GM23248 (cell line): ENCODE data around the gene PAPPA. TPM values are rescaled to one million over a fixed set of nuclear protein-coding genes. Genes with fewer than 3 reads are reported as not detected.

Experiments used
- DNase-seq: peaks from one replicate; pipeline ENCODE4 v3.0.0-alpha.2; 2015
- H2AFZ ChIP-seq: fragments of 200-600 bp; sonication (generic); 2 replicates; pipeline ENCODE4 v1.6.1; 2016; ENCODE audit warnings: antibody characterized with exemption
- H3F3A ChIP-seq: fragments of 200-600 bp; sonication (generic); 2 replicates; pipeline ENCODE4 v1.6.1; 2016; ENCODE audit warnings: mild to moderate bottlenecking, antibody characterized with exemption, mixed run types; ENCODE audit not compliant: insufficient read depth
- H3K27ac ChIP-seq: fragments of 200-600 bp; sonication (generic); 2 replicates; pipeline ENCODE4 v1.5.1; 2016; ENCODE audit warnings: mild to moderate bottlenecking
- H3K27me3 ChIP-seq: fragments of 200-600 bp; sonication (generic); replicated peaks from 2 replicates; pipeline ENCODE4 v1.6.1; 2016; ENCODE audit warnings: mild to moderate bottlenecking; ENCODE audit not compliant: insufficient read depth
- H3K36me3 ChIP-seq: fragments of 200-600 bp; sonication (generic); 2 replicates; pipeline ENCODE4 v1.6.1; 2016; ENCODE audit warnings: low read depth, mild to moderate bottlenecking
- H3K4me1 ChIP-seq: fragments of 200-600 bp; sonication (generic); 2 replicates; pipeline ENCODE4 v1.6.1; 2016; ENCODE audit warnings: mild to moderate bottlenecking; ENCODE audit not compliant: insufficient read depth
- H3K4me2 ChIP-seq: fragments of 200-600 bp; sonication (generic); one replicate; pipeline ENCODE4 v1.6.1; 2016; ENCODE audit warnings: mild to moderate bottlenecking; ENCODE audit not compliant: unreplicated experiment
- H3K4me3 ChIP-seq: fragments of 200-600 bp; sonication (generic); 2 replicates; pipeline ENCODE4 v1.5.1; 2016; ENCODE audit warnings: mild to moderate bottlenecking
- H3K79me2 ChIP-seq: fragments of 200-600 bp; sonication (generic); 2 replicates; pipeline ENCODE4 v1.6.1; 2016; ENCODE audit warnings: mild to moderate bottlenecking; ENCODE audit not compliant: insufficient read depth
- H3K9ac ChIP-seq: fragments of 200-600 bp; sonication (generic); 2 replicates; pipeline ENCODE4 v1.6.1; 2016; ENCODE audit warnings: mild to moderate bottlenecking
- H3K9me2 ChIP-seq: fragments of 200-600 bp; sonication (generic); 2 replicates; pipeline ENCODE4 v1.6.1; 2016; ENCODE audit warnings: mixed run types, mild to moderate bottlenecking, moderate library complexity; ENCODE audit not compliant: insufficient read depth
- H3K9me3 ChIP-seq: fragments of 200-600 bp; sonication (generic); one replicate; pipeline ENCODE4 v1.6.1; 2017; ENCODE audit warnings: low read depth
- H4K20me1 ChIP-seq: fragments of 200-600 bp; sonication (generic); 2 replicates; pipeline ENCODE4 v1.6.0; 2016; ENCODE audit not compliant: insufficient read depth
- EZH2 ChIP-seq: fragments of 200-600 bp; sonication (generic); IDR thresholded peaks from 2 replicates; pipeline ENCODE4 v1.6.1; 2018; ENCODE audit warnings: antibody characterized with exemption, mild to moderate bottlenecking; ENCODE audit not compliant: insufficient read depth, poor library complexity, severe bottlenecking
- EZH2phosphoT487 ChIP-seq: fragments of 200-600 bp; sonication (generic); IDR thresholded peaks from 2 replicates; pipeline ENCODE4 v1.6.1; 2018; ENCODE audit warnings: antibody characterized with exemption, moderate library complexity, mild to moderate bottlenecking, low read depth; ENCODE audit not compliant: insufficient read depth
- WGBS, 2 experiments: methylation state at CpG; one replicate each; pipeline ENCODE4 v1.1.6; 2015 to 2017; ENCODE audit warnings: low lambda C conversion rate in 2 of 2, low coverage in 1 of 2; ENCODE audit errors: missing lambda C conversion rate in 2 of 2; 5-methylcytosine and 5-hydroxymethylcytosine counted together
- in situ Hi-C: fragments of 300-500 bp; cut with MboI; formaldehyde crosslinking; loops from 2 replicates; pipeline ENCODE4 v1.15.0; 2020
- polyA plus RNA-seq: library from polyadenylated mRNA; unstranded; fragments of >200 nt; fragmentation: Nextera tagmentation; extraction: Ambion mirVana; gene quantifications from 2 replicates; pipeline ENCODE4 v1.2.1, GENCODE V29; 2016
- total RNA-seq: library from RNA; depleted of rRNA; stranded (reverse); fragments of >200 nt; shearing (Covaris generic); gene quantifications from 2 replicates; pipeline ENCODE4 v1.2.3, GENCODE V29; 2014

PAPPA gene
- total and polyA plus RNA-seq, 2 experiments from 2014 or later: 8.7 to 30.3 TPM

DNA sequence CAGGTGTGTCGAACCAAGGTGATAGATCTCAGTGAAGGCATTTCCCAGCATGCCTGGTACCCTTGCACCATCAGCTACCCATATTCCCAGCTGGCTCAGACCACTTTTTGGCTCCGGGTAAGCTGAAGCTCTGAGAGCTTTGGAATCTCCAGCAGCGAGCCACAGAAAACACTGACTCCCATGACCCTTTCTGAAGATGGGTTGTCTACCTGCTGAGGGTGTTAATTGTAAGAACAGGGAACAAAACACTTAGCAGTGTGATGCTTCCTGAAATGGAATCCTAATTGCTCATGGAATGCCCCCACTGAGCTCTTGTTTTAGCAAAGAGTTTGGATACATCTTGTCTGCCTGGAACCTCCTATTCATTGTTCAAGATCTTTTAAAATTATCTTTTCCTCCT is 177.7 kb downstream of the PAPPA start:
- no peaks in the 10 kb centered on the region for H3K9me3 ChIP-seq
- no peaks in the 10 kb centered on the region for H3K79me2 ChIP-seq
- no peaks in the 10 kb centered on the region for H3K9me2 ChIP-seq
- no peaks in the 10 kb centered on the region for H3K27me3 ChIP-seq
- peaks cover 15% of the 10 kb centered on the region; the same call in 1 of the 2 replicates for H3F3A ChIP-seq
- no peak for TF ChIP-seq EZH2phosphoT487
- in situ Hi-C loops: no loop called here
- no peak overlapping the region for H3K4me2 ChIP-seq
- H3K36me3 ChIP-seq: peaks cover 46% of the 10 kb centered on the region
- peaks cover 13% of the 10 kb centered on the region for H3K4me1 ChIP-seq
- 80 to 87% methylated on average over 3 of the region's 3 CpGs for WGBS, 2 experiments
- no peak overlapping the region for H2AFZ ChIP-seq
- no peak overlapping the region for H3K27ac ChIP-seq
- no peak overlapping the region for H3K4me3 ChIP-seq
- H4K20me1 ChIP-seq: no peaks in the 10 kb centered on the region
- no peak for DNase-seq
- no peak overlapping the region for H3K9ac ChIP-seq

DNA sequence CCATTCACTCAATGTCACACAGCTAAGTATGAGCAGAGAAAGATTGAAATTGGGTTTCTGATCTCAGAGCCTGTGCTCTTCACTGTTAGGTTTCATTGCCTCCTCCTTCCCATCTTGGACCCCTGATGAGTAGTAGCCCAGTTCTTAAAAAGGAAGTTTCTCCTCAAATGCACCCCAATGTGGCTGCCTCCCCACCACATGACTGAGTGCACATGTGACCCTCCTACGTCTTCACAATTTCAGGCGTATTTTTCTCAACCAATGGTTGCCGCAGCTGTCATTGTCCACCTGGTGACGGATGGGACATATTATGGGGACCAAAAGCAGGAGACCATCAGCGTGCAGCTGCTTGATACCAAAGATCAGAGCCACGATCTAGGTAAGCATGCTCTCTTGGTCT is 178.5 kb downstream of the PAPPA start:
- H3K9me2 ChIP-seq: no peaks in the 10 kb centered on the region
- peaks cover 21% of the 10 kb centered on the region; the same call in 1 of the 2 replicates for H3F3A ChIP-seq
- no peak for TF ChIP-seq EZH2
- H3K79me2 ChIP-seq: no peaks in the 10 kb centered on the region
- in situ Hi-C loops: no loop called here
- H3K4me1 ChIP-seq: peaks cover 18% of the 10 kb centered on the region
- no peak overlapping the region for H3K9ac ChIP-seq
- no peak overlapping the region for H2AFZ ChIP-seq
- no peak overlapping the region for H3K4me3 ChIP-seq
- no peak for DNase-seq
- no peaks in the 10 kb centered on the region for H4K20me1 ChIP-seq
- WGBS, 2 experiments: 93 to 94% methylated on average over 6 of the region's 6 CpGs
- H3K27ac ChIP-seq: no peak overlapping the region
- no peaks in the 10 kb centered on the region for H3K27me3 ChIP-seq
- peaks cover 47% of the 10 kb centered on the region for H3K36me3 ChIP-seq
- H3K9me3 ChIP-seq: no peaks in the 10 kb centered on the region
- no peak overlapping the region for H3K4me2 ChIP-seq

DNA sequence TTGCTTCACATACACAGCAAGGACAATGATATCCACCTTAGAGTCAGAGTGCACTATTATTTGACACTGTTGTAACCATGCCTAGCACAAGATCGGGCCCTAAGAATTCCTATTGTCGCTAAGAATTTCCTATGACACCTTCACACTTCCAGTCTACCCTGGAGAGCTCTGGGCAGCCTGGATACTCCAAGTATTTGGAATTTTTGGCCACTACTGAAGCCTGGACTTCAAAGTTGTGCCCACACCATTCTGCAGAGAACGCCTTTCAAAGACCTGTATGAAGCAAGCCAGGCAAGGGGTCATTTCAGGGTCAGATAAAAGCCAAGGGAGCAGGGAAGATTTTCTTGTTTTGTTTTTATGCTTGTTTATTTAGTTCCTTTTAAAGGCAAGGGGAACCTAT is 179.7 kb downstream of the PAPPA start:
- Histone ChIP-seq H3K36me3 (peaks cover 54% of the 10 kb centered on the region), H2AFZ (no peak overlapping the region), H3K27me3 (no peaks in the 10 kb centered on the region), H3F3A (peaks cover 21% of the 10 kb centered on the region), H3K9ac (no peak overlapping the region), H3K9me3 (no peaks in the 10 kb centered on the region), H3K4me1 (peaks cover 14% of the 10 kb centered on the region), H3K27ac (no peak overlapping the region), H3K4me3 (no peak overlapping the region), H3K4me2 (no peak overlapping the region), H3K9me2 (no peaks in the 10 kb centered on the region), H3K79me2 (no peaks in the 10 kb centered on the region), H4K20me1 (no peaks in the 10 kb centered on the region)
- in situ Hi-C loops: no loop called here
- no peak for DNase-seq
- no peak for TF ChIP-seq EZH2phosphoT487
- no peak for TF ChIP-seq EZH2
- WGBS, 2 experiments: 83 to 88% methylated on average over 3 of the region's 3 CpGs

DNA sequence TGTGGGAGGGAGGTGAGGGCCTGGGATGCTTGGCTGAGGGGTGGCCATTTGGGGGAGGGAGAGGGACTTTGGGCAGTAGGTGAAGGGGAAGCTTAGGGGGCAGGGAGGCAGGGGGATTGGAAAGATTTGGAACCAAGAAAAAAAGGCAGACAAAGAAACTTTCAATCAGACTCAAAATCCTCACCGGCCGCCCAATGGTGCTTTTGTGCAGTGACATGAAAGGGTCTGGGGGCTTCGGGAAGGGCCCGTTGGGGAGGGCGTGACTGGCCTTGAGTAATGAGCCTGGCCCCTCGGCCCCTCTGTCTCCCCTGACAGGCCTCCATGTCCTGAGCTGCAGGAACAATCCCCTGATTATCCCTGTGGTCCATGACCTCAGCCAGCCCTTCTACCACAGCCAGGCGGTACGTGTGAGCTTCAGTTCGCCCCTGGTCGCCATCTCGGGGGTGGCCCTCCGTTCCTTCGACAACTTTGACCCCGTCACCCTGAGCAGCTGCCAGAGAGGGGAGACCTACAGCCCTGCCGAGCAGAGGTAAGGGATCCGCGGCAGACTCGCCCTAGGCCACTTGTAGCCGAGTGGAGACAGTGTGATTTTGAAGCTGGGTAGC is 181.1 kb downstream of the PAPPA start:
- Histone ChIP-seq H2AFZ (no peak overlapping the region), H3K27ac (no peak overlapping the region), H3K9me3 (no peaks in the 10 kb centered on the region), H3K36me3 (peaks cover 59% of the 10 kb centered on the region), H3K4me3 (no peak overlapping the region), H4K20me1 (no peaks in the 10 kb centered on the region), H3K9me2 (no peaks in the 10 kb centered on the region), H3K27me3 (no peaks in the 10 kb centered on the region), H3K9ac (no peak overlapping the region), H3K79me2 (no peaks in the 10 kb centered on the region), H3K4me2 (no peak overlapping the region), H3K4me1 (peaks cover 11% of the 10 kb centered on the region), H3F3A (peaks cover 16% of the 10 kb centered on the region)
- 76 to 81% methylated on average over 18 to 19 of the region's 19 CpGs for WGBS, 2 experiments
- in situ Hi-C loops: no loop called here
- no peak for DNase-seq
- no peak for TF ChIP-seq EZH2
- no peak for TF ChIP-seq EZH2phosphoT487

DNA sequence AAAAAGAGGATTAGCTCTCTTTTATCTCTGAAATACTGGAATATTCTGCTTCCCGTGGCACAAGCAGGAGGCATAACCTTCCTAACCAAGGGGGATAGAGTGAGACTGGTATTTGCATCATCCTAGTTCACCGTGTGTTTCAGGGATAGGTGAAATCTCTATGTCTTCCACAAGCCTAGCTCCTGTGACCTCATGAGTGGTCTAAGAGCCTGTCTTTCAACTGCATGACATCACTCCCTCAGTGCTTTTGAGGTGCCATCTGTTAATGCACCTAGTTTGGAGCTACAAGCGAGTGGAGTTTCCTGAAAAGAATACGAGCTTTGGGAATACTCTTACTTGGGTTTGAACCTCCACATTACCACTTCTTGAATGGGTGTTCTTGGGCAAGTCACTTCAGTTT is 181.8 kb downstream of the PAPPA start:
- in situ Hi-C loops: no loop called here
- H3K36me3 ChIP-seq: peaks cover 54% of the 10 kb centered on the region
- no peaks in the 10 kb centered on the region for H3K79me2 ChIP-seq
- peaks cover 13% of the 10 kb centered on the region for H3F3A ChIP-seq
- no peak for TF ChIP-seq EZH2phosphoT487
- TF ChIP-seq EZH2: no peak
- no peak overlapping the region for H2AFZ ChIP-seq
- H3K4me3 ChIP-seq: no peak overlapping the region
- no peak overlapping the region for H3K4me2 ChIP-seq
- H3K9ac ChIP-seq: no peak overlapping the region
- no peaks in the 10 kb centered on the region for H4K20me1 ChIP-seq
- H3K27ac ChIP-seq: no peak overlapping the region
- peaks cover 11% of the 10 kb centered on the region for H3K4me1 ChIP-seq
- no peaks in the 10 kb centered on the region for H3K9me3 ChIP-seq
- no peaks in the 10 kb centered on the region for H3K9me2 ChIP-seq
- no peak for DNase-seq
- WGBS, 2 experiments: 96 to 100% methylated on average over 4 of the region's 4 CpGs
- H3K27me3 ChIP-seq: no peaks in the 10 kb centered on the region
